MCF 10A (cell line): Measurements from ENCODE around the gene SLC25A26. TPM values are rescaled to one million over a fixed set of nuclear protein-coding genes. Genes with fewer than 3 reads are reported as not detected.

Experiments
- BruUV-seq: library from RNA; stranded (reverse); fragments of 400-500 nt; replicated peaks from 2 replicates; lab custom pipeline; 2021; lab: Mats Ljungman, UMichigan
- CTCF ChIA-PET: fragments of 300-600 bp; sonication (Branson Sonifier 250); formaldehyde crosslinking; extraction: SDS; loops from one replicate; lab custom pipeline; 2021; ENCODE audit warnings: antibody characterized with exemption, inconsistent platforms; lab: Yijun Ruan, JAX
- POLR2A ChIA-PET: fragments of 300-600, 350-650 bp; sonication (Branson Sonifier 250); formaldehyde crosslinking; extraction: SDS; loops from one replicate; lab custom pipeline; 2020; ENCODE audit warnings: antibody characterized with exemption, inconsistent platforms; lab: Yijun Ruan, JAX
- DNase-seq: peaks from one replicate; pipeline ENCODE4 v3.0.0-alpha.2; 2018; ENCODE audit not compliant: unreplicated experiment
- H3K27ac Mint-ChIP-seq: one replicate; pipeline ENCODE4 v1.8.0; 2022; ENCODE audit warnings: mild to moderate bottlenecking, low read depth, mixed read lengths; ENCODE audit not compliant: unreplicated experiment
- H3K27me3 Mint-ChIP-seq: one replicate; pipeline ENCODE4 v1.8.0; 2022; ENCODE audit warnings: mixed read lengths; ENCODE audit not compliant: insufficient read depth, unreplicated experiment
- H3K36me3 Mint-ChIP-seq: one replicate; pipeline ENCODE4 v1.8.0; 2022; ENCODE audit warnings: mild to moderate bottlenecking, moderate library complexity, mixed read lengths; ENCODE audit not compliant: insufficient read depth, unreplicated experiment
- H3K4me1 Mint-ChIP-seq: one replicate; pipeline ENCODE4 v1.8.0; 2022; ENCODE audit warnings: mixed read lengths; ENCODE audit not compliant: insufficient read depth, unreplicated experiment
- H3K4me3 Mint-ChIP-seq: one replicate; pipeline ENCODE4 v1.8.0; 2022; ENCODE audit warnings: mild to moderate bottlenecking, moderate library complexity, mixed read lengths; ENCODE audit not compliant: unreplicated experiment
- H3K9me3 Mint-ChIP-seq: one replicate; pipeline ENCODE4 v1.8.0; 2022; ENCODE audit warnings: mixed read lengths; ENCODE audit not compliant: unreplicated experiment
- CTCF ChIP-seq: fragments of 200-600 bp; IDR thresholded peaks from one replicate; pipeline ENCODE4 v1.8.0; 2022; ENCODE audit warnings: antibody characterized with exemption, mild to moderate bottlenecking; ENCODE audit not compliant: unreplicated experiment
- intact Hi-C: fragments of 100-400 bp; cut with micrococcal nuclease; formaldehyde crosslinking; loops from 2 replicates; pipeline ENCODE4 v1.14.1; 2022
- total RNA-seq: library from RNA; stranded (reverse); gene quantifications from 2 replicates; pipeline ENCODE4 v1.2.3, GENCODE V29; 2022

Gene SLC25A26
- total RNA-seq, 1 experiment from 2014 or later: 24.8 TPM

DNA sequence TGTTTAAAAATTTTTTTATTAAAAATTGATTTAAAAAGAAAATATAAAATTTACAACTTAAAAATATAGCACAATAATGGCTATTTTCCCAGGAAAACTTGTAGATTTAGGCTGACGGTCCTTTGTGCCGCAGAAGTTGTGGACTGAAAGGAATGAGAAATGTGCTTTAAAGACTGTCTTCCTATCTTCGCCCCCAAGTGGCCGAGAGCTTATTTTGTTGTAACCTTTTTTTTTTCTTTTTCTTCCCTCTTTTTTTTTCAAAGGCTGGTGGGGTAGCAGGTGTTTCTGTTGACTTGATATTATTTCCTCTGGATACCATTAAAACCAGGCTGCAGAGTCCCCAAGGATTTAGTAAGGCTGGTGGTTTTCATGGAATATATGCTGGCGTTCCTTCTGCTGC lies 15.5 kb downstream of the SLC25A26 start:
- no TSS peak for BruUV-seq
- intact Hi-C loops: no loop called here
- peak; percentile 5 for DNase-seq
- Mint-ChIP-seq H3K27me3 (no peaks in the 10 kb centered on the region), H3K4me3 (no peak overlapping the region), H3K9me3 (peaks cover 13% of the 10 kb centered on the region), H3K27ac (no peak overlapping the region), H3K36me3 (peaks cover 5% of the 10 kb centered on the region), H3K4me1 (no peaks in the 10 kb centered on the region)
- ChIA-PET POLR2A (no interaction called here), CTCF (interaction anchor here (0.6 to 4.5 kb wide), 8 partner anchors 12 to 797 kb away, joined by 3 to 24 read pairs (median 4); no protein-coding TSS in a partner anchor)
- TF ChIP-seq CTCF: no peak

GRCh38 chr3:66237552-66237951 lies 16.8 kb downstream of the SLC25A26 start:
- H3K4me1 Mint-ChIP-seq: no peaks in the 10 kb centered on the region
- DNase-seq: no peak
- ChIA-PET CTCF (interaction anchor here (4.5 kb wide), 1 partner anchor 16 kb away, joined by 24 read pairs; no protein-coding TSS in a partner anchor), POLR2A (no interaction called here)
- H3K36me3 Mint-ChIP-seq: peaks cover 5% of the 10 kb centered on the region
- BruUV-seq: no TSS peak
- H3K27me3 Mint-ChIP-seq: no peaks in the 10 kb centered on the region
- TF ChIP-seq CTCF: no peak
- intact Hi-C loops: no loop called here
- no peak overlapping the region for H3K4me3 Mint-ChIP-seq
- H3K9me3 Mint-ChIP-seq: peaks cover 13% of the 10 kb centered on the region
- H3K27ac Mint-ChIP-seq: no peak overlapping the region

GRCh38 chr3:66239513-66240123 lies 18.8 kb downstream of the SLC25A26 start:
- no peak overlapping the region for H3K4me3 Mint-ChIP-seq

DNA sequence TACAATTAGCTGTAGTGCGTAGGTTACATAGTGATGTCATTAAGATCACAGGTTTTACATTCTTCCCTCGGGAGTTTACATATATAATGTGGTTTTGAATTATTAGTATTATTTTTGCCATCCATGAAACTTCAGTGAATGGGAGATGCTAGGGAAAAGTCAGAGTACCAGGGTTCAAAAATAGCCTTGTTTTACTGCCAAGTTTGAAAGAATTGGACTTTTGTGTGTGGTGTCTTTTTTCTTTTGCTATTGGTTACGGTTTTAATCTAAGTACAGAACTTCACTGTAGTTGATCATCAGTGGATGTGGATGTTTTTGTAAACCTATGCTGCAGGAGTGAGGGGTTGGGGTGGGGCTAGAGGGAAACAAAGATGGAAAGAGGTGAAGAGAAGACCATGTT lies 20.7 kb downstream of the SLC25A26 start:
- H3K36me3 Mint-ChIP-seq: peaks cover 33% of the 10 kb centered on the region
- no peak for TF ChIP-seq CTCF
- H3K4me3 Mint-ChIP-seq: no peak overlapping the region
- H3K27me3 Mint-ChIP-seq: no peaks in the 10 kb centered on the region
- H3K9me3 Mint-ChIP-seq: peaks cover 21% of the 10 kb centered on the region
- DNase-seq: no peak
- H3K4me1 Mint-ChIP-seq: no peaks in the 10 kb centered on the region
- no peak overlapping the region for H3K27ac Mint-ChIP-seq
- CTCF ChIA-PET: interaction anchor here (1.9 kb wide), 1 partner anchor 12 kb away, joined by 9 read pairs; no protein-coding TSS in a partner anchor
- intact Hi-C loops: no loop called here
- BruUV-seq: no TSS peak
- POLR2A ChIA-PET: no interaction called here

More at GRCh38 chr3:66239513-66240123, 18.8 kb downstream of the SLC25A26 start:
- Mint-ChIP-seq H3K27ac (no peak overlapping the region), H3K36me3 (peaks cover 20% of the 10 kb centered on the region), H3K27me3 (no peaks in the 10 kb centered on the region), H3K4me1 (no peaks in the 10 kb centered on the region), H3K9me3 (peaks cover 21% of the 10 kb centered on the region)
- intact Hi-C loops: no loop called here
- TF ChIP-seq CTCF: no peak
- ChIA-PET CTCF (interaction anchor here (0.6 to 1.4 kb wide), 5 partner anchors 13 to 202 kb away, joined by 3 to 5 read pairs (median 3); no protein-coding TSS in a partner anchor), POLR2A (no interaction called here)
- no peak for DNase-seq
- BruUV-seq: no TSS peak
